Spinal cord (tissue), 10 donors: Measurements from ENCODE around the gene RFX2. TPM values are rescaled to one million over a fixed set of nuclear protein-coding genes. Genes with fewer than 3 reads are reported as not detected.

Experiments
- DNase-seq, 6 donors: peaks; one replicate each; pipeline versions ENCODE4 v3.0.0 to v3.0.0-alpha.2; 2013 to 2015; ENCODE audit warnings: low spot score in 6 of 6, low read depth in 4 of 6
- H3K27ac ChIP-seq: one replicate; pipeline ENCODE4 v1.5.1; 2013; ENCODE audit warnings: low read depth, low read length, control low read depth
- H3K27me3 ChIP-seq: one replicate; pipeline ENCODE4 v1.6.1; 2013; ENCODE audit warnings: low read length; ENCODE audit not compliant: control insufficient read depth, insufficient read depth
- H3K36me3 ChIP-seq: one replicate; pipeline ENCODE4 v1.6.1; 2013; ENCODE audit warnings: low read length; ENCODE audit not compliant: control insufficient read depth, insufficient read depth
- H3K4me1 ChIP-seq: one replicate; pipeline ENCODE4 v1.6.1; 2013; ENCODE audit warnings: low read length; ENCODE audit not compliant: control insufficient read depth, insufficient read depth
- H3K4me3 ChIP-seq: one replicate; pipeline ENCODE4 v1.5.1; 2013; ENCODE audit warnings: low read depth, low read length, control low read depth
- H3K9me3 ChIP-seq: one replicate; pipeline ENCODE4 v1.6.1; 2013; ENCODE audit warnings: low read length; ENCODE audit not compliant: control insufficient read depth, insufficient read depth
- WGBS: methylation state at CpG from one replicate; pipeline ENCODE4 v1.1.5; 2013; ENCODE audit warnings: missing lambda C conversion rate; ENCODE audit not compliant: insufficient coverage; 5-methylcytosine and 5-hydroxymethylcytosine counted together
- polyA plus RNA-seq, 2 donors: library from polyadenylated mRNA; unstranded; fragments of 120-200 nt; gene quantifications; one replicate each; pipeline ENCODE4 v1.2.1, GENCODE V29; 2013; ENCODE audit not compliant: insufficient read length in 2 of 2
- total RNA-seq, 2 donors: library from RNA; depleted of rRNA in 1 of 2; stranded (reverse); fragments of 120-200 nt in 1 of 2; fragments of >200 nt in 1 of 2; gene quantifications; one replicate each; pipeline versions ENCODE4 v1.2.3 to v1.2.4, GENCODE V29; 2013 to 2014
- donor health status: healthy.

The RFX2 gene
- total and polyA plus RNA-seq, 4 donors: 5.7 to 18.8 (median 14.3) TPM

- Histone ChIP-seq H3K4me1 (peaks cover 5% of the 10 kb centered on the region), H3K4me3 (no peak overlapping the region), H3K9me3 (no peaks in the 10 kb centered on the region), H3K27ac (no peak overlapping the region), H3K36me3 (peaks cover 31% of the 10 kb centered on the region), H3K27me3 (no peaks in the 10 kb centered on the region)
- DNase-seq: peak; percentile 21 to 89 (median 58)
- 51% methylated on average over 26 of the region's 29 CpGs for WGBS
Measured at GRCh38 chr19:6021878-6022569, 88.3 kb downstream of the RFX2 start.

GRCh38 chr19:6020972-6021805, 89.1 kb downstream of the RFX2 start:
- no peaks in the 10 kb centered on the region for H3K27me3 ChIP-seq
- H3K36me3 ChIP-seq: peaks cover 25% of the 10 kb centered on the region
- H3K4me3 ChIP-seq: no peak overlapping the region
- peaks cover 5% of the 10 kb centered on the region for H3K4me1 ChIP-seq
- no peaks in the 10 kb centered on the region for H3K9me3 ChIP-seq
- H3K27ac ChIP-seq: no peak overlapping the region
- 86% methylated on average over 20 of the region's 22 CpGs for WGBS
- DNase-seq: no peak

DNA sequence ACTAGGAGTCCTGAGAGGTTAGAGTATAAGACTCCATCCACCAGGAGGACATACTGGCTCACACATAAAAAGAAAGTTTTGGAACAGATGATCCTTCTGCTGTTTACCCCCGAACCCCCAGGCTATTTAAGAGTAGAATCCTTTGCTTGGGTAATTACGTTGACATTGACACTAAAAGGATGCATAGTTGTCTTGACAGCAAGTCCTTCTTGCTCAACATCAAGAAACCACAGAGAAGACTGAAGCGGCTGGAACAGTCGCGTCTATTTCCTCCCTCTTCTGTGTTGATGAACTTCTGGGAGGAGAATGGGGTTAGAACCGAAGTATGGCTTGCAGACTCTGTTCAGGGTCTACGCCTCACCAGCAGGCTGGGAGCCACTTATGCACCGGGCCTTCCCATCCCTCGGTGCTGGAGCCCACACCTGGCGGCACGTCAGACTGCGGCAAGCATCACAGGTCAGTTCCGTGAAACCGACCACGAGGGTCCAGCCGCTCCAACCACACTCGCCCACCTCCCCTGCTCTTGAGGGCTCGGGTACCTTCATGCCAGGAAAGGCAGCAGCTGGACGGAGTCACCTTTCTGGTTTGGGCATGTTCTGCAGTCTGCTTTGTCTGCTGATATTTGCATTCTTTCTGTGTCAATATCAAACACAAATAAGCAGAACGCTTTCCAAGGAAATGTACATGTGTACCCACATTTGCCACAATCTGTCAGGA, 90.0 kb downstream of the RFX2 start:
- H3K27ac ChIP-seq: no peak overlapping the region
- H3K4me3 ChIP-seq: no peak overlapping the region
- H3K9me3 ChIP-seq: no peaks in the 10 kb centered on the region
- H3K27me3 ChIP-seq: no peaks in the 10 kb centered on the region
- no peak for DNase-seq
- 96% methylated on average over 15 of the region's 20 CpGs for WGBS
- H3K4me1 ChIP-seq: peaks cover 5% of the 10 kb centered on the region
- H3K36me3 ChIP-seq: peaks cover 25% of the 10 kb centered on the region

- no peaks in the 10 kb centered on the region for H3K27me3 ChIP-seq
- H3K4me3 ChIP-seq: no peak overlapping the region
- peaks cover 24% of the 10 kb centered on the region for H3K36me3 ChIP-seq
- peaks cover 5% of the 10 kb centered on the region for H3K4me1 ChIP-seq
- no peak for DNase-seq
- WGBS: 62% methylated on average over 10 of the region's 10 CpGs
- H3K9me3 ChIP-seq: no peaks in the 10 kb centered on the region
- no peak overlapping the region for H3K27ac ChIP-seq
Measured at GRCh38 chr19:6018786-6019185, 91.5 kb downstream of the RFX2 start.

GRCh38 chr19:6017576-6017975, 92.7 kb downstream of the RFX2 start:
- Histone ChIP-seq H3K4me3 (no peak overlapping the region), H3K27ac (no peak overlapping the region), H3K36me3 (peaks cover 20% of the 10 kb centered on the region), H3K27me3 (no peaks in the 10 kb centered on the region), H3K9me3 (no peaks in the 10 kb centered on the region), H3K4me1 (peaks cover 5% of the 10 kb centered on the region)
- DNase-seq: no peak
- 86% methylated on average over 7 of the region's 11 CpGs for WGBS

DNA sequence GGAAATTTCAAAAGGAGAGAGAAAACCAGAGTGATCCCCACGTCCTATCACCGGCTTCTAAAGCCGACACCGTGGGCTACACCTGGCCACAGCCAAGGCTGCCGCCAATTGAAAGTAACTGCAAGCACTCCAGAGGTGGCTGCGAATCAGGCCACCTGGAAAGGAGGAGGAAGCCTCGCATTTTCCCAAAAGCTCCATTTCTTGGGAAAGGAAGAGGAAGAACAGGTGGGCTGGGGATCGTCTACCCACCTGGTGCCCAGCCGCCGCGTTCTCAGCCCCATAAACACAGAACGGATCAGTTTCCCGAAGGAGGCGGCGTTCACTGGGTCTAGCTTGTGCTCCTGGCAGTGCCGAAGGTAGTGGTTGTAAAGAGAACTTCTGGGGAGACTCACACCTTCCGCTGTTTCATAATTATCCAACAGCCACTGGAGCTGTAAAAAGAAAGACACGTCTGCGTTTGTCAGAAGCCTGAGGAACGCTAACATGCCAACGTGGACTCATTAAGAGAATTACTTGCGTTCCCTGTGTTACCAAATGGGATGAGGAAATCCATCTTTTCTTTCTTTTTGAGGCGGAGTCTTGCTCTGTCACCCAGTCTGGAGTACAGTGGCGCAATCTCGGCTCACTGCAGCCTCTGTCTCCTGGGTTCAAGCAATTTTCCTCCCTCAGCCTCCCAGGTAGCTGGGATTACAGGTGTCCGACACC, 94.3 kb downstream of the RFX2 start:
- Histone ChIP-seq H3K4me1 (no peaks in the 10 kb centered on the region), H3K9me3 (no peaks in the 10 kb centered on the region), H3K4me3 (no peak overlapping the region), H3K27ac (no peak overlapping the region), H3K36me3 (peaks cover 24% of the 10 kb centered on the region), H3K27me3 (no peaks in the 10 kb centered on the region)
- no peak for DNase-seq
- WGBS: 89% methylated on average over 17 of the region's 26 CpGs

GRCh38 chr19:6014551-6015135, 95.7 kb downstream of the RFX2 start:
- H3K4me1 ChIP-seq: no peaks in the 10 kb centered on the region
- WGBS: 86% methylated on average over 6 of the region's 13 CpGs
- H3K27me3 ChIP-seq: no peaks in the 10 kb centered on the region
- H3K4me3 ChIP-seq: no peak overlapping the region
- no peak overlapping the region for H3K27ac ChIP-seq
- peaks cover 27% of the 10 kb centered on the region for H3K36me3 ChIP-seq
- no peaks in the 10 kb centered on the region for H3K9me3 ChIP-seq
- DNase-seq: no peak

- Histone ChIP-seq H3K4me1 (no peaks in the 10 kb centered on the region), H3K4me3 (no peak overlapping the region), H3K9me3 (no peaks in the 10 kb centered on the region), H3K27ac (no peak overlapping the region), H3K36me3 (peaks cover 38% of the 10 kb centered on the region), H3K27me3 (no peaks in the 10 kb centered on the region)
- DNase-seq: no peak
- WGBS: 77% methylated on average over 11 of the region's 18 CpGs
Measured at GRCh38 chr19:6012426-6013170, 97.7 kb downstream of the RFX2 start.
